ENCODE measurements around the gene RPS15A. TPM values are rescaled to one million over a fixed set of nuclear protein-coding genes. Genes with fewer than 3 reads are reported as not detected.

RPS15A gene
- total RNA-seq, 1 experiment from 2014 or later, result 1,282 TPM

DNA sequence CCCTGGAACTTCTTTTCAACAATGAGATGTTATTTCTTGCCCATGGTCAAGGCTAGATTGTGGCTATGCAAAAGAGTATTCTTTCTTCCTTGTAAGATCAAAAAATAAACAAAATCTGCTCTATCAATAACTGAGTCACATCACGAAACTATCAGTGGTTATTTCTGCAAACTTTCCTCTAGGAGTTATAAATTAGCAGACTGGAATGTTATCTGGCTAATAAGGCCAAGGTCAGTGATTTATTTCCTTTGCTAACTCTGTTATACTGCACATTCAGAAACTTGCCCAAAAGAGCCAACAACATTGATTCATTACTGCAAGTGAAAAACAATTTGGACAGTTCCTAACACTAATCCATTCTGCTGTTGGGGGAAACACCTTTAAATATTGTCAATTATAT is 6.2 kb upstream of the RPS15A start:
- TF ChIP-seq, protein P1, sequence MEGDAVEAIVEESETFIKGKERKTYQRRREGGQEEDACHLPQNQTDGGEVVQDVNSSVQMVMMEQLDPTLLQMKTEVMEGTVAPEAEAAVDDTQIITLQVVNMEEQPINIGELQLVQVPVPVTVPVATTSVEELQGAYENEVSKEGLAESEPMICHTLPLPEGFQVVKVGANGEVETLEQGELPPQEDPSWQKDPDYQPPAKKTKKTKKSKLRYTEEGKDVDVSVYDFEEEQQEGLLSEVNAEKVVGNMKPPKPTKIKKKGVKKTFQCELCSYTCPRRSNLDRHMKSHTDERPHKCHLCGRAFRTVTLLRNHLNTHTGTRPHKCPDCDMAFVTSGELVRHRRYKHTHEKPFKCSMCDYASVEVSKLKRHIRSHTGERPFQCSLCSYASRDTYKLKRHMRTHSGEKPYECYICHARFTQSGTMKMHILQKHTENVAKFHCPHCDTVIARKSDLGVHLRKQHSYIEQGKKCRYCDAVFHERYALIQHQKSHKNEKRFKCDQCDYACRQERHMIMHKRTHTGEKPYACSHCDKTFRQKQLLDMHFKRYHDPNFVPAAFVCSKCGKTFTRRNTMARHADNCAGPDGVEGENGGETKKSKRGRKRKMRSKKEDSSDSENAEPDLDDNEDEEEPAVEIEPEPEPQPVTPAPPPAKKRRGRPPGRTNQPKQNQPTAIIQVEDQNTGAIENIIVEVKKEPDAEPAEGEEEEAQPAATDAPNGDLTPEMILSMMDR (conservative IDR thresholded peaks at IDR 0.05; ENCODE audit: low read depth, low read length), result no peak
- no peak for TF ChIP-seq EZH2 (IDR thresholded peaks at IDR 0.05; ENCODE audit: borderline replicate concordance, low read depth, low read length, poor library complexity, severe bottlenecking)
- Histone ChIP-seq H3K4me1 (ENCODE audit: insufficient read depth, low read length, poor library complexity, severe bottlenecking) (peaks cover 18% of the 10 kb centered on the region), H3K27ac (ENCODE audit: low read depth, low read length, poor library complexity, severe bottlenecking) (no peak overlapping the region), H3K27me3 (replicated peaks; ENCODE audit: insufficient read depth, low read depth, low read length, poor library complexity) (no peaks in the 10 kb centered on the region), H3K36me3 (ENCODE audit: insufficient read depth, low read length, poor library complexity, severe bottlenecking) (peaks cover 80% of the 10 kb centered on the region), H3K9me3 (ENCODE audit: low read depth, low read length, poor library complexity, severe bottlenecking) (no peaks in the 10 kb centered on the region), H3K4me3 (ENCODE audit: low read depth, low read length, poor library complexity, severe bottlenecking) (no peak overlapping the region)
- intact Hi-C loops (cut with micrococcal nuclease; ENCODE audit: unreplicated experiment), result loop anchor here (10.0 kb wide), 1 partner anchor 728 kb away; the partner anchor contains the start of genes CCP110 and GDE1
- ChIA-PET CTCF (no interaction called here), POLR2A (ENCODE audit: low non-redundant PET) (no interaction called here)
- no TSS peak for BruUV-seq (replicated peaks)
- DNase-seq (ENCODE audit: low spot score), result no peak

DNA sequence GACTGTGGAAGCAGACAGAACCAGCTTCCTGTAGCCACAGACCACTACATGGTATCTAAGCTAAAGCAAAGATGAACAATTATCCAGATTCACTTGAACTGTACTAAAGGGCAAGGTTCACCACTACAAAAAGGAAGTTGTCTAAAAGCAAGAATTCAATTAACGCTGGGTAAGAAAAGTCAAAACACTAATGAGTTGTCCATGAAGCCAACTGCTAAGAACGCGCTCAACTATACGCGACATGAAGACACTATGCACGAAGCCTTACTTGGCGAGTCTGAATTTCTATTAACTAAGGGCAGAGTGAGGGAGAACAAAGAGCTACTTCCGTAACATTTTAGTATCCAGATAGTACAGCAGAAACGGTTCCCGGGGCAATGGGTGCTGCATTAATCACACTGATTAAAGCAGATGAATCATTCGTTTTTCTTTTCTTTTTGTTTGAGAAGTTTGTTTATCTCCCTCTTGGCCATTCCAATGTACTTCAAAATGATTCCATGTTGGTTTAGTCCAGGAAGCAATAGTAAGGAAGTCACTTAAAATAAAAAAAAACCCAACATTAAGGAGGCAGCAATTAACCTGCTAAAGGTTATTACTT is 2.8 kb upstream of the RPS15A start:
- no peak for TF ChIP-seq EZH2 (IDR thresholded peaks at IDR 0.05; ENCODE audit: borderline replicate concordance, low read depth, low read length, poor library complexity, severe bottlenecking)
- TF ChIP-seq, protein P1 (conservative IDR thresholded peaks at IDR 0.05; ENCODE audit: low read depth, low read length), result no peak
- no peaks in the 10 kb centered on the region for H3K9me3 ChIP-seq (ENCODE audit: low read depth, low read length, poor library complexity, severe bottlenecking)
- H3K4me3 ChIP-seq (ENCODE audit: low read depth, low read length, poor library complexity, severe bottlenecking), result no peak overlapping the region
- POLR2A ChIA-PET (ENCODE audit: low non-redundant PET), result no interaction called here
- H3K36me3 ChIP-seq (ENCODE audit: insufficient read depth, low read length, poor library complexity, severe bottlenecking), result peaks cover 86% of the 10 kb centered on the region
- BruUV-seq (replicated peaks), result no TSS peak
- CTCF ChIA-PET, result no interaction called here
- intact Hi-C loops (cut with micrococcal nuclease; ENCODE audit: unreplicated experiment), result loop anchor here (10.0 kb wide), 1 partner anchor 732 kb away; the partner anchor contains the start of genes CCP110 and GDE1
- H3K27me3 ChIP-seq (replicated peaks; ENCODE audit: insufficient read depth, low read depth, low read length, poor library complexity), result no peaks in the 10 kb centered on the region
- H3K27ac ChIP-seq (ENCODE audit: low read depth, low read length, poor library complexity, severe bottlenecking), result no peak overlapping the region
- no peak for DNase-seq (ENCODE audit: low spot score)
- peaks cover 16% of the 10 kb centered on the region for H3K4me1 ChIP-seq (ENCODE audit: insufficient read depth, low read length, poor library complexity, severe bottlenecking)

DNA sequence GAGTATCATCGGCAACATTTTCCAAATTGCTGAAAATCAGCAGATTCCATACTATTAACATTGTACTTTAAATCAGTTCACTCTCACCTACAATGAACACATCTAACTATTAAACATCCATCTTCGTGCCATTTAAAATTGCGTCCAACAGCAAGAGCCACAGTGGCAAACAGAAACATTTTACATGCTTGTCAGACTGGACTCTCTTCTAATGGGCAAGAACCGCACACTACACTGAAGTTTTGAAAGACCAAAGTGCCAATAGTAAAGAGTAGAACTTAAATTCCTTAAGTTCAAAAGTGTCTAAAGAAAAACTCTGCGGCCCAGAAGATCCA is 652 bp downstream of the RPS15A start:
- TF ChIP-seq, protein P1 (conservative IDR thresholded peaks at IDR 0.05; ENCODE audit: low read depth, low read length), result no peak
- TF ChIP-seq EZH2 (IDR thresholded peaks at IDR 0.05; ENCODE audit: borderline replicate concordance, low read depth, low read length, poor library complexity, severe bottlenecking), result no peak
- Histone ChIP-seq H3K27me3 (replicated peaks; ENCODE audit: insufficient read depth, low read depth, low read length, poor library complexity) (no peaks in the 10 kb centered on the region), H3K9me3 (ENCODE audit: low read depth, low read length, poor library complexity, severe bottlenecking) (no peaks in the 10 kb centered on the region), H3K36me3 (ENCODE audit: insufficient read depth, low read length, poor library complexity, severe bottlenecking) (peaks cover 86% of the 10 kb centered on the region), H3K4me3 (ENCODE audit: low read depth, low read length, poor library complexity, severe bottlenecking) (peak overlapping the region; percentile 88), H3K27ac (ENCODE audit: low read depth, low read length, poor library complexity, severe bottlenecking) (peak overlapping the region; percentile 94), H3K4me1 (ENCODE audit: insufficient read depth, low read length, poor library complexity, severe bottlenecking) (peaks cover 30% of the 10 kb centered on the region)
- BruUV-seq (replicated peaks), result TSS peak; percentile 53
- DNase-seq (ENCODE audit: low spot score), result no peak
- intact Hi-C loops (cut with micrococcal nuclease; ENCODE audit: unreplicated experiment), result no loop called here
- ChIA-PET POLR2A (ENCODE audit: low non-redundant PET) (no interaction called here), CTCF (no interaction called here)
